Trophoblast cell (in vitro differentiated cells and primary cell): ENCODE measurements around the gene GPR12.
A peak's percentile ranks its signal among the peaks of the same experiment; 100 is the strongest.

Source experiments
- DNase-seq, 2 donors: peaks; one replicate each; pipeline ENCODE4 v3.0.0-alpha.2; 2016
- H2AFZ ChIP-seq: 2 replicates; pipeline ENCODE4 v1.6.1; 2013; ENCODE audit warnings: low read length, moderate library complexity, mild to moderate bottlenecking; ENCODE audit not compliant: insufficient read depth, poor library complexity
- H2AK5ac ChIP-seq: 2 replicates; pipeline ENCODE4 v1.6.1; 2013; ENCODE audit warnings: mild to moderate bottlenecking, low read length
- H2BK120ac ChIP-seq: 2 replicates; pipeline ENCODE4 v1.6.1; 2013; ENCODE audit warnings: low read length, mild to moderate bottlenecking, moderate library complexity; ENCODE audit not compliant: insufficient read depth, poor library complexity
- H2BK12ac ChIP-seq: 2 replicates; pipeline ENCODE4 v1.6.1; 2013; ENCODE audit warnings: mild to moderate bottlenecking, low read length, moderate library complexity
- H2BK5ac ChIP-seq: 2 replicates; pipeline ENCODE4 v1.6.1; 2013; ENCODE audit warnings: low read length, low read depth, moderate library complexity, mild to moderate bottlenecking; ENCODE audit not compliant: poor library complexity
- H3K14ac ChIP-seq: 2 replicates; pipeline ENCODE4 v1.6.1; 2013; ENCODE audit warnings: mild to moderate bottlenecking, low read length
- H3K18ac ChIP-seq: 2 replicates; pipeline ENCODE4 v1.6.1; 2013; ENCODE audit warnings: mild to moderate bottlenecking, low read length
- H3K23ac ChIP-seq: 2 replicates; pipeline ENCODE4 v1.6.1; 2013; ENCODE audit warnings: low read length
- H3K27ac ChIP-seq: 2 replicates; pipeline ENCODE4 v1.5.1; 2013; ENCODE audit warnings: low read depth, mild to moderate bottlenecking, inconsistent platforms, low read length, moderate library complexity
- H3K27me3 ChIP-seq: 2 replicates; pipeline ENCODE4 v1.6.1; 2013; ENCODE audit warnings: inconsistent platforms, mild to moderate bottlenecking, low read length, moderate library complexity; ENCODE audit not compliant: insufficient read depth
- H3K36me3 ChIP-seq, 2 experiments: 1 replicate in 1 of 2; 2 replicates in 1 of 2; pipeline ENCODE4 v1.6.1; 2013; ENCODE audit warnings: low read length in 2 of 2, mild to moderate bottlenecking in 2 of 2, moderate library complexity in 1 of 2; ENCODE audit not compliant: insufficient read depth in 2 of 2, control insufficient read depth in 1 of 2
- H3K4ac ChIP-seq: 2 replicates; pipeline ENCODE4 v1.6.1; 2013; ENCODE audit warnings: low read depth, mild to moderate bottlenecking, low read length, moderate library complexity
- H3K4me1 ChIP-seq, 2 experiments: 1 replicate in 1 of 2; 2 replicates in 1 of 2; pipeline ENCODE4 v1.6.1; 2013; ENCODE audit warnings: low read length in 2 of 2, mild to moderate bottlenecking in 2 of 2, moderate library complexity in 1 of 2; ENCODE audit not compliant: insufficient read depth in 2 of 2, control insufficient read depth in 1 of 2
- H3K4me2 ChIP-seq: 2 replicates; pipeline ENCODE4 v1.6.1; 2013; ENCODE audit warnings: inconsistent platforms, mild to moderate bottlenecking, low read length, moderate library complexity
- H3K4me3 ChIP-seq: 2 replicates; pipeline ENCODE4 v1.5.1; 2013; ENCODE audit warnings: mild to moderate bottlenecking, low read depth, low read length, inconsistent platforms
- H3K79me1 ChIP-seq: one replicate; pipeline ENCODE4 v1.6.1; 2013; ENCODE audit warnings: low read length
- H3K79me2 ChIP-seq: 2 replicates; pipeline ENCODE4 v1.6.1; 2013; ENCODE audit warnings: low read length, mild to moderate bottlenecking; ENCODE audit not compliant: control insufficient read depth, insufficient read depth, poor library complexity
- H3K9ac ChIP-seq: 2 replicates; pipeline ENCODE4 v1.6.1; 2013; ENCODE audit warnings: mild to moderate bottlenecking, low read length
- H3K9me3 ChIP-seq: 2 replicates; pipeline ENCODE4 v1.6.1; 2013; ENCODE audit warnings: low read depth, mild to moderate bottlenecking, control low read depth, inconsistent platforms, low read length; ENCODE audit not compliant: insufficient read depth
- H4K12ac ChIP-seq: 2 replicates; pipeline ENCODE4 v1.6.1; 2013; ENCODE audit warnings: low read depth, mild to moderate bottlenecking, low read length, moderate library complexity
- H4K8ac ChIP-seq: 2 replicates; pipeline ENCODE4 v1.6.1; 2013; ENCODE audit warnings: low read depth, mild to moderate bottlenecking, low read length, moderate library complexity
- H4K91ac ChIP-seq: one replicate; pipeline ENCODE4 v1.6.1; 2013; ENCODE audit warnings: low read depth, mild to moderate bottlenecking, low read length, moderate library complexity
- WGBS: extraction: QIAGEN DNeasy Blood & Tissue Kit; methylation state at CpG from one replicate; pipeline ENCODE4 v1.1.7; 2013; ENCODE audit warnings: missing lambda C conversion rate; ENCODE audit not compliant: insufficient read length, insufficient coverage; ENCODE audit errors: extremely low coverage; 5-methylcytosine and 5-hydroxymethylcytosine counted together

The GPR12 gene

GRCh38 chr13:26716984-26717383, 43.6 kb downstream of the GPR12 start:
- no peak overlapping the region for H3K4ac ChIP-seq
- H2BK12ac ChIP-seq, result no peak overlapping the region
- no peak for DNase-seq
- no CpG with 5 or more reads among the region's 3 CpGs for WGBS
- H3K4me1 ChIP-seq, result no peaks in the 10 kb centered on the region
- no peak overlapping the region for H2BK120ac ChIP-seq
- H3K14ac ChIP-seq, result no peak overlapping the region
- H3K9ac ChIP-seq, result no peak overlapping the region
- no peaks in the 10 kb centered on the region for H3K36me3 ChIP-seq
- no peak overlapping the region for H3K4me3 ChIP-seq
- no peak overlapping the region for H3K27ac ChIP-seq
- H3K79me2 ChIP-seq, result no peaks in the 10 kb centered on the region
- H3K27me3 ChIP-seq, result no peaks in the 10 kb centered on the region
- H3K23ac ChIP-seq, result peak overlapping the region; percentile 18
- no peak overlapping the region for H4K8ac ChIP-seq
- H2BK5ac ChIP-seq, result no peak overlapping the region
- no peak overlapping the region for H4K12ac ChIP-seq
- no peak overlapping the region for H2AFZ ChIP-seq
- H3K9me3 ChIP-seq, result peaks cover 5% of the 10 kb centered on the region
- no peak overlapping the region for H3K18ac ChIP-seq
- H4K91ac ChIP-seq, result no peak overlapping the region
- H3K4me2 ChIP-seq, result no peak overlapping the region
- H2AK5ac ChIP-seq, result no peak overlapping the region
- no peaks in the 10 kb centered on the region for H3K79me1 ChIP-seq

- no peak for DNase-seq
- H2BK120ac ChIP-seq, result no peak overlapping the region
- H3K4me2 ChIP-seq, result no peak overlapping the region
- H3K9ac ChIP-seq, result no peak overlapping the region
- H3K4me1 ChIP-seq, result no peaks in the 10 kb centered on the region
- H3K4me3 ChIP-seq, result no peak overlapping the region
- H4K91ac ChIP-seq, result no peak overlapping the region
- H3K27me3 ChIP-seq, result no peaks in the 10 kb centered on the region
- H3K79me1 ChIP-seq, result no peaks in the 10 kb centered on the region
- no peaks in the 10 kb centered on the region for H3K36me3 ChIP-seq
- H3K14ac ChIP-seq, result no peak overlapping the region
- no peak overlapping the region for H2AK5ac ChIP-seq
- no peak overlapping the region for H4K12ac ChIP-seq
- no peaks in the 10 kb centered on the region for H3K79me2 ChIP-seq
- H2AFZ ChIP-seq, result no peak overlapping the region
- H3K27ac ChIP-seq, result no peak overlapping the region
- H2BK12ac ChIP-seq, result no peak overlapping the region
- no peak overlapping the region for H3K4ac ChIP-seq
- H3K9me3 ChIP-seq, result peaks cover 5% of the 10 kb centered on the region
- no peak overlapping the region for H3K18ac ChIP-seq
- H4K8ac ChIP-seq, result no peak overlapping the region
- no peak overlapping the region for H2BK5ac ChIP-seq
- no peak overlapping the region for H3K23ac ChIP-seq
- WGBS, result no CpG with 5 or more reads among the region's 1 CpG
Observed at GRCh38 chr13:26713341-26713740, 47.2 kb downstream of the GPR12 start.

GRCh38 chr13:26711211-26711610, 49.4 kb downstream of the GPR12 start:
- H2BK120ac ChIP-seq, result no peak overlapping the region
- WGBS, result no CpG with 5 or more reads among the region's 4 CpGs
- H2BK12ac ChIP-seq, result no peak overlapping the region
- peaks cover 1% of the 10 kb centered on the region for H3K9me3 ChIP-seq
- H4K8ac ChIP-seq, result no peak overlapping the region
- no peak overlapping the region for H3K9ac ChIP-seq
- H2AFZ ChIP-seq, result no peak overlapping the region
- no peak overlapping the region for H3K4me3 ChIP-seq
- no peak overlapping the region for H4K91ac ChIP-seq
- H2BK5ac ChIP-seq, result no peak overlapping the region
- no peaks in the 10 kb centered on the region for H3K79me2 ChIP-seq
- H3K79me1 ChIP-seq, result no peaks in the 10 kb centered on the region
- H3K36me3 ChIP-seq, result no peaks in the 10 kb centered on the region
- no peak for DNase-seq
- H3K23ac ChIP-seq, result no peak overlapping the region
- no peaks in the 10 kb centered on the region for H3K27me3 ChIP-seq
- no peak overlapping the region for H2AK5ac ChIP-seq
- no peaks in the 10 kb centered on the region for H3K4me1 ChIP-seq
- H3K27ac ChIP-seq, result no peak overlapping the region
- no peak overlapping the region for H4K12ac ChIP-seq
- no peak overlapping the region for H3K14ac ChIP-seq
- no peak overlapping the region for H3K4me2 ChIP-seq
- no peak overlapping the region for H3K4ac ChIP-seq
- no peak overlapping the region for H3K18ac ChIP-seq

- Histone ChIP-seq H3K4me3 (no peak overlapping the region), H3K4ac (no peak overlapping the region), H3K4me2 (no peak overlapping the region), H3K18ac (no peak overlapping the region), H2BK120ac (no peak overlapping the region), H3K27me3 (no peaks in the 10 kb centered on the region), H2AFZ (no peak overlapping the region), H3K27ac (no peak overlapping the region), H2BK12ac (no peak overlapping the region), H3K4me1 (no peaks in the 10 kb centered on the region), H4K91ac (no peak overlapping the region), H2AK5ac (no peak overlapping the region), H3K9me3 (peaks cover 1% of the 10 kb centered on the region), H3K23ac (no peak overlapping the region), H3K36me3 (no peaks in the 10 kb centered on the region), H3K9ac (no peak overlapping the region), H3K79me2 (no peaks in the 10 kb centered on the region), H2BK5ac (no peak overlapping the region), H3K14ac (no peak overlapping the region), H3K79me1 (no peaks in the 10 kb centered on the region), H4K12ac (no peak overlapping the region), H4K8ac (no peak overlapping the region)
- no peak for DNase-seq
- WGBS, result no CpG with 5 or more reads among the region's 13 CpGs
Observed at GRCh38 chr13:26710166-26710565, 50.4 kb downstream of the GPR12 start.
